ENCODE results near the gene TMC1. TPM values are rescaled to one million over a fixed set of nuclear protein-coding genes. Genes with fewer than 3 reads are reported as not detected.

TMC1 gene
- total RNA-seq, 4 donors from 2014 or later = under 0.01 to 0.95 (median 0.90) TPM; not detected in 1

DNA sequence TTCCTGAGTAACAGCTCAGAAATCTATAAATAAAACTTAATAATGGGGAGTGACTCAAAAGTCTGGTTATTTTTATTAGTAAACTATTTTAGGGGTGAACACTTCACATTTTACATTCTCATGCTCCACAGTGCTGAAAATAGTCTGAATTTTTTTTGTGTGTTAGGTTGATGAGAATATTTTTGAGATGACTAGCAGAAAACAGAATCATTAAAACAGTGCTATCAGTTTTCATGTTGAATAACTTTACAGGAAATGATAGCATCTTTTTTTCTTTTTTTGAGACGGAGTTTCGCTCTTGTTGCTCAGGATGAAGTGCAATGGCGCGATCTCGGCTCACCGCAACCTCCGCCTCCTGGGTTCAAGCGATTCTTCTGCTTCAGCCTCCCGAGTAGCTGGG, 60.3 kb downstream of the TMC1 start:
- H3K27ac ChIP-seq = peak overlapping the region; percentile 41 to 78
- H3K27me3 ChIP-seq = no peaks in the 10 kb centered on the region
- no peaks in the 10 kb centered on the region for H3K9me3 ChIP-seq
- intact Hi-C loops (cut with DNase I; ENCODE audit: low total_unique reads) = no loop called here
- no peaks in the 10 kb centered on the region for H3K36me3 ChIP-seq
- no peak overlapping the region for H3K4me3 ChIP-seq
- DNase-seq = no peak
- peaks cover 5 to 23% of the 10 kb centered on the region in 2 donors for H3K4me1 ChIP-seq
- TF ChIP-seq, protein P1, sequence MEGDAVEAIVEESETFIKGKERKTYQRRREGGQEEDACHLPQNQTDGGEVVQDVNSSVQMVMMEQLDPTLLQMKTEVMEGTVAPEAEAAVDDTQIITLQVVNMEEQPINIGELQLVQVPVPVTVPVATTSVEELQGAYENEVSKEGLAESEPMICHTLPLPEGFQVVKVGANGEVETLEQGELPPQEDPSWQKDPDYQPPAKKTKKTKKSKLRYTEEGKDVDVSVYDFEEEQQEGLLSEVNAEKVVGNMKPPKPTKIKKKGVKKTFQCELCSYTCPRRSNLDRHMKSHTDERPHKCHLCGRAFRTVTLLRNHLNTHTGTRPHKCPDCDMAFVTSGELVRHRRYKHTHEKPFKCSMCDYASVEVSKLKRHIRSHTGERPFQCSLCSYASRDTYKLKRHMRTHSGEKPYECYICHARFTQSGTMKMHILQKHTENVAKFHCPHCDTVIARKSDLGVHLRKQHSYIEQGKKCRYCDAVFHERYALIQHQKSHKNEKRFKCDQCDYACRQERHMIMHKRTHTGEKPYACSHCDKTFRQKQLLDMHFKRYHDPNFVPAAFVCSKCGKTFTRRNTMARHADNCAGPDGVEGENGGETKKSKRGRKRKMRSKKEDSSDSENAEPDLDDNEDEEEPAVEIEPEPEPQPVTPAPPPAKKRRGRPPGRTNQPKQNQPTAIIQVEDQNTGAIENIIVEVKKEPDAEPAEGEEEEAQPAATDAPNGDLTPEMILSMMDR (IDR thresholded peaks at IDR 0.05) = no peak
- TF ChIP-seq POLR2A (IDR thresholded peaks at IDR 0.05) = no peak

DNA sequence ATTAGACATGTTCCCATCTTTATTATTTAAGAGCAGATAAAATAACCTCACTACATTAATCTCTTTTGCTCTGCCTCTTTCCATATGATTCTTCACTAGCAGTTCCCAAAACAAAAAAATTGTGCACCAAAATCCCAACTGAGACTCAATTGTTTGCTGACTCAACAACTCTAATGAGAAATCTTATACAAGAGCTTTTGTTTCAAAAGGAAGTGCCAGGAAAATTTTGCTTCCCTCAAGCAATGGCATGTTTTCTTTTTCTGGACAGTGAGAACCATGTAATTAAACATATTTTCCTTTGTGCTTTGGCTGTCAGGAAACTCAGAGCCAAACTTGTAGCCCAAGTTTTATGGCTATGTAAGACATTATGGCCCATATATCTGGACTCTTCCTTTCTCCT, 62.0 kb downstream of the TMC1 start:
- H3K27me3 ChIP-seq = no peaks in the 10 kb centered on the region
- H3K27ac ChIP-seq = no peak overlapping the region
- peaks cover 0 to 15% of the 10 kb centered on the region in 2 donors for H3K4me1 ChIP-seq
- intact Hi-C loops (cut with DNase I; ENCODE audit: low total_unique reads) = no loop called here
- H3K9me3 ChIP-seq = no peaks in the 10 kb centered on the region
- no peaks in the 10 kb centered on the region for H3K36me3 ChIP-seq
- H3K4me3 ChIP-seq = no peak overlapping the region
- DNase-seq = no peak
- TF ChIP-seq, protein P1 (IDR thresholded peaks at IDR 0.05) = no peak
- TF ChIP-seq POLR2A (IDR thresholded peaks at IDR 0.05) = no peak

DNA sequence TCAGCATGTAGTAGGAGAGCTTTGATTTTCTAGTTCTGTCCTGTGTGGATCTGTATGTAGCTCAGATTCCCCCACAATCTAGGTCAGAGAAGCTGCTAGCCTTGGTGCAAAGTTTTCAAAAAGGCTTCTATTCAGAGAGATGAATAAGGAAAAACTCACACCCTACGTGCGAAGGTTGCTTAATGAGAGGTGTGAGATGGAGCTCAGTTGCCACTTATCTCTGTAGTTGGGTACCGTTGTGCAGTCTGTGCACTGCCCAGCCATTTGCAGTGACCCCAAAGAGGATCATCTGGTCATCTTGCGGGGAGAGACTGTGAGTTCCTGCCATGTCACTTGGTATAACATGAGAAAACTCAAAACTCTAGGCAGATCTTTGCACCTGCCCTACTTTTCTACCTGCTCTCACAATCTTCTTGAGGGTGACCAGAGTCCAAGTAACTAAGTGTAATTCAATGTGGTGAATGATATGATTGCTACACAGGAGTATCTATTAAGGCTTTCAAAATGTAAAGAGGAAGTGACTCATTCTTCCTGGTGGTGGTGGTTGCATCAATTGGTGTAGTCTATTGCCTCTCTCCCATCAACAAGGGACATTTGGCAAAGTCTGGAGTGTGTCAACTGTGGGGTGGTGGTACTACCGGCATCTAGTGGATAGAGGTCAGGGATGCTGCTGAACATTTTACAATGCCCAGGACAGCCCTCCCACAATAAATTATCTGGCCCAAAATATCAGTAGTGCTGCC, 65.2 kb downstream of the TMC1 start:
- DNase-seq = no peak
- Histone ChIP-seq H3K27ac (peak overlapping the region in 1 of 2 donors; percentile 8), H3K4me1 (no peaks in the 10 kb centered on the region), H3K27me3 (no peaks in the 10 kb centered on the region), H3K36me3 (no peaks in the 10 kb centered on the region), H3K4me3 (no peak overlapping the region), H3K9me3 (no peaks in the 10 kb centered on the region)
- no peak for TF ChIP-seq POLR2A (IDR thresholded peaks at IDR 0.05)
- TF ChIP-seq, protein P1 (IDR thresholded peaks at IDR 0.05) = no peak
- intact Hi-C loops (cut with DNase I; ENCODE audit: low total_unique reads) = no loop called here

DNA sequence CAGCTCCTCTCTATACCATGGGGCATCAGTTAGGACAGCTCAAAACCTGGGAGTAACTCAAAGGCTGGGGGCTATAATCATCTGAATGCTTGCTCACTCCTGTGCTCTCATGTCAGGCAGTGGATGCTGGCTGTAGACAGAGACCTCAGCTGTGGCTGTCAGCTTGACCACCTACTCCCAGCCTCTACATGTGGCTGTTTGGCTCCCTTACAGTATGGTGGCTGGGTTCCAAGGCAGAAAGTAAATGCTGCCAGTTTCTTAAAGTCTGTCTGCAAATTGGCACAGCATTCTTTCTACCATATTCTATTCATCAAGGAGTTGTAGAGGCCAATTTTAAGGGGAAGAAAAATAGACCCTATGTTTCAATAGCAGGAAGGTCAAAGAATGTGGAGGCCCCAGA, 66.9 kb downstream of the TMC1 start:
- no peak for TF ChIP-seq POLR2A (IDR thresholded peaks at IDR 0.05)
- TF ChIP-seq, protein P1 (IDR thresholded peaks at IDR 0.05) = no peak
- H3K9me3 ChIP-seq = no peaks in the 10 kb centered on the region
- H3K36me3 ChIP-seq = no peaks in the 10 kb centered on the region
- H3K4me1 ChIP-seq = no peaks in the 10 kb centered on the region
- no peaks in the 10 kb centered on the region for H3K27me3 ChIP-seq
- no peak overlapping the region for H3K4me3 ChIP-seq
- intact Hi-C loops (cut with DNase I; ENCODE audit: low total_unique reads) = no loop called here
- peak in 1 of 2 donors; percentile 18 for DNase-seq
- no peak overlapping the region for H3K27ac ChIP-seq

DNA sequence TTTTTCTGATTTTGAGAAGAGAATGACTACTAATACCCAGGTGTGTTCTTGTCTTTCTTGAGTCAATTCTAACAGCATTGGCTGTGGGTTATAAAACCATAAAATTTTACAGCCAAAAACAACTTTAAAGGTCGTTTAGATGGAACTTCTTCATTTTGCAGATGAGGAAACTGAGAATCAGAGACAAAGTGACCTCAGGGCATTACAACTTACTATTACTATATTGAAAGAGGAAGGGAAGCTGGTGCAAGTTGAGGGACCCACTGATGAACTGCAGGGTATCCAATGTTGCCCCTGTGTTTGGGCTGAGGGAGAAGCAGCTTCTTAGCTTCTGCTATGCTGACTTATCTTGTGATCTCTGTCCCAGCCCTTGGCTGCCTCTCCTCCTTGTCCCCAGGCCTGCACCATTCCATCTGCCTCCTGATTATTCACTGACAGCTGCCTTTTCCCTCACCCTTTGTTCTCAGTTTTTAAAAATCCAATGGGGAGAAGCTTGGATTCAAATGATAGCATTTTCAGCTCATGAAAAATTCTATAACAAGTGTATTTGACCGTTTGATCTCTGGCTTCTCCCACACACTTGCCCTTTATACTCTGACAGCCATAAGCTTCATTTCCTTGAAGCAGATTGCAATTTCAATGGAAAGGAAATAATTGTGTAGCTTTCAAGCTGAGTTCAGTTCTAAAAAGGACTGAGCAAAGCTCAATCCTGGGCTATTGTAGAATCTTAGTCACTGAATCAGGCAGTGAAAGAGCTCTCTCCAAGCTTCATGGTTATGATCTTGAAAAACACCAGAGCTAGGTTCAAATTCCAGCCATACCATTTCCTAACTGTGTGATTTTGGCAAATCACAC, 68.5 kb downstream of the TMC1 start:
- no peak overlapping the region for H3K4me3 ChIP-seq
- intact Hi-C loops (cut with DNase I; ENCODE audit: low total_unique reads) = loop anchor here (10.0 kb wide), 1 partner anchor 295 kb away; no protein-coding TSS in a partner anchor
- no peaks in the 10 kb centered on the region for H3K36me3 ChIP-seq
- H3K4me1 ChIP-seq = no peaks in the 10 kb centered on the region
- H3K27me3 ChIP-seq = no peaks in the 10 kb centered on the region
- H3K9me3 ChIP-seq = no peaks in the 10 kb centered on the region
- no peak for DNase-seq
- H3K27ac ChIP-seq = no peak overlapping the region
- TF ChIP-seq, protein P1 (IDR thresholded peaks at IDR 0.05) = no peak
- TF ChIP-seq POLR2A (IDR thresholded peaks at IDR 0.05) = no peak
